Glutamatergic neuron (in vitro differentiated cells): ENCODE measurements around the gene LEF1. TPM values are rescaled to one million over a fixed set of nuclear protein-coding genes. Genes with fewer than 3 reads are reported as not detected.

Experiments
- DNase-seq: peaks from one replicate; pipeline ENCODE4 v3.0.0; 2022
- H3K27ac Mint-ChIP-seq: one replicate; pipeline ENCODE4 v1.8.0; 2020; ENCODE audit warnings: mild to moderate bottlenecking, mixed read lengths, inconsistent platforms; ENCODE audit not compliant: unreplicated experiment
- H3K27me3 Mint-ChIP-seq: one replicate; pipeline ENCODE4 v1.8.0; 2020; ENCODE audit warnings: mild to moderate bottlenecking, moderate library complexity, mixed read lengths, inconsistent platforms; ENCODE audit not compliant: unreplicated experiment
- H3K36me3 Mint-ChIP-seq: one replicate; pipeline ENCODE4 v1.8.0; 2020; ENCODE audit warnings: mild to moderate bottlenecking, mixed read lengths, inconsistent platforms; ENCODE audit not compliant: unreplicated experiment
- H3K4me1 Mint-ChIP-seq: one replicate; pipeline ENCODE4 v1.8.0; 2020; ENCODE audit warnings: mild to moderate bottlenecking, low read depth, mixed read lengths, inconsistent platforms; ENCODE audit not compliant: unreplicated experiment
- H3K4me3 Mint-ChIP-seq: one replicate; pipeline ENCODE4 v1.8.0; 2020; ENCODE audit warnings: mild to moderate bottlenecking, mixed read lengths, inconsistent platforms; ENCODE audit not compliant: unreplicated experiment
- H3K9me3 Mint-ChIP-seq: one replicate; pipeline ENCODE4 v1.8.0; 2020; ENCODE audit warnings: mild to moderate bottlenecking, moderate library complexity, mixed read lengths, inconsistent platforms; ENCODE audit not compliant: unreplicated experiment
- CTCF ChIP-seq: fragments of 200-600 bp; sonication (generic); IDR thresholded peaks from one replicate; pipeline ENCODE4 v1.5.0; 2021; ENCODE audit not compliant: partially characterized antibody, unreplicated experiment
- total RNA-seq: library from RNA; stranded (reverse); fragmentation: NEBNext Ultra II Directional; extraction: Animal tissue kit (Norgen Biotek cat#: 25700); gene quantifications from one replicate; pipeline ENCODE4 v1.2.1, GENCODE V29; 2021; ENCODE audit not compliant: unreplicated experiment

The LEF1 gene
- total RNA-seq, 1 donor from 2014 or later = 0.98 TPM

DNA sequence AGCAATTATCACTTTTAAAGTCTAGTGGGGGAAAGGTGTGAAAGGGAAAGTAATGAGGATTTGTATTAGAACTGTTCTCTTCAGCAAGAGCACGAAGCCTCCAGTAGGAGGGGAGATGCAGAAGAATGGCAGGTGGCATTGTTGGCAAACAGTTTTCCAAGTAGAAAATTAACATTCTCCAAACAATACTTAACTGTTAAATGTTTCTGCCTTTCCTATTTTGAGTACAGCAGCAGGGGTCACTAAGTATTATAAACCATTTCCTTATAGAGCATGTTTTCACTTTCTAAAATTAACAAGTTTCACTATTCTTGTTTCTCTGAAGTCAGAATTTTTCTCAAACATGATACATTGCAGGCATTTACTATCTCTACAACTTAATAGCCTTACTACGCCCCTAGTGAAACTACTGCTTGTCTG is 58.7 kb downstream of the LEF1 start:
- no peaks in the 10 kb centered on the region for H3K27me3 Mint-ChIP-seq
- no peaks in the 10 kb centered on the region for H3K36me3 Mint-ChIP-seq
- TF ChIP-seq CTCF = no peak
- H3K4me3 Mint-ChIP-seq = no peak overlapping the region
- H3K9me3 Mint-ChIP-seq = no peaks in the 10 kb centered on the region
- no peak overlapping the region for H3K27ac Mint-ChIP-seq
- H3K4me1 Mint-ChIP-seq = peaks cover 6% of the 10 kb centered on the region
- DNase-seq = no peak

GRCh38 chr4:108109111-108109510 is 59.6 kb downstream of the LEF1 start:
- no peak for DNase-seq
- Mint-ChIP-seq H3K36me3 (no peaks in the 10 kb centered on the region), H3K9me3 (no peaks in the 10 kb centered on the region), H3K4me1 (peaks cover under 1% of the 10 kb centered on the region), H3K27ac (no peak overlapping the region), H3K27me3 (no peaks in the 10 kb centered on the region), H3K4me3 (no peak overlapping the region)
- TF ChIP-seq CTCF = no peak

GRCh38 chr4:108107729-108108382 is 60.9 kb downstream of the LEF1 start:
- no peaks in the 10 kb centered on the region for H3K27me3 Mint-ChIP-seq
- no peaks in the 10 kb centered on the region for H3K4me1 Mint-ChIP-seq
- no peak for DNase-seq
- H3K9me3 Mint-ChIP-seq = no peaks in the 10 kb centered on the region
- no peaks in the 10 kb centered on the region for H3K36me3 Mint-ChIP-seq
- H3K27ac Mint-ChIP-seq = no peak overlapping the region
- H3K4me3 Mint-ChIP-seq = no peak overlapping the region
- TF ChIP-seq CTCF = no peak

GRCh38 chr4:108107101-108107500 is 61.6 kb downstream of the LEF1 start:
- Mint-ChIP-seq H3K27ac (no peak overlapping the region), H3K4me3 (no peak overlapping the region), H3K36me3 (no peaks in the 10 kb centered on the region), H3K9me3 (no peaks in the 10 kb centered on the region), H3K27me3 (no peaks in the 10 kb centered on the region), H3K4me1 (no peaks in the 10 kb centered on the region)
- no peak for TF ChIP-seq CTCF
- DNase-seq = no peak

DNA sequence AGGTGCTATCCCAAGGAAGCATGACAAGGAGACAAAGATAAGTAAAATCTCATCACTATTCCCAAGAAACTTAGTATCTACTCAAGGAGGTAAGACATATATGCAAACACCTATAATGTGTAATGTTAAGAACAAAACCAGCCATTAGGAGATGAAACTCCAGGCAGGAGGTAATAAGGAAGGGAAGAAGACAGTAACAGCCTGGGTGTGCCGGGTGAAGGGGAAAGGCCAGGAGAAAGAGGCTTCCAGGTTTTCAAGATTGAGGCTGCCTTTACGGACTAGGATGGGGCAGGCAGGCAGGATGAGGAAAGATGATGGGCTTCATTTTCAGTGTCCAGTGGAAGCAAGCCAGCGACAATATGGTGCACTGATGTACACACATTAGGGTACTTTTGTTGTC is 62.5 kb downstream of the LEF1 start:
- Mint-ChIP-seq H3K27me3 (no peaks in the 10 kb centered on the region), H3K4me3 (no peak overlapping the region), H3K36me3 (no peaks in the 10 kb centered on the region), H3K4me1 (no peaks in the 10 kb centered on the region), H3K9me3 (no peaks in the 10 kb centered on the region), H3K27ac (no peak overlapping the region)
- TF ChIP-seq CTCF = no peak
- no peak for DNase-seq
